Muscle of leg (tissue), 16 donors: ENCODE results near the gene DGKG. TPM values are rescaled to one million over a fixed set of nuclear protein-coding genes. Genes with fewer than 3 reads are reported as not detected.
A peak's percentile ranks its signal among the peaks of the same experiment; 100 is the strongest.

Source experiments
- DNase-seq: peaks from one replicate; pipeline ENCODE4 v3.0.0; 2013
- H3K27ac ChIP-seq: one replicate; pipeline ENCODE4 v1.5.1; 2013; ENCODE audit warnings: mild to moderate bottlenecking, low read length, control low read depth
- H3K27me3 ChIP-seq: one replicate; pipeline ENCODE4 v1.6.1; 2013; ENCODE audit warnings: low read length; ENCODE audit not compliant: control insufficient read depth, insufficient read depth
- H3K36me3 ChIP-seq: one replicate; pipeline ENCODE4 v1.6.1; 2013; ENCODE audit warnings: low read length; ENCODE audit not compliant: control insufficient read depth, insufficient read depth
- H3K4me1 ChIP-seq: one replicate; pipeline ENCODE4 v1.6.1; 2013; ENCODE audit warnings: low read length; ENCODE audit not compliant: control insufficient read depth, insufficient read depth
- H3K4me3 ChIP-seq: one replicate; pipeline ENCODE4 v1.5.1; 2013; ENCODE audit warnings: low read length, control low read depth
- H3K9me3 ChIP-seq: replicated peaks from 2 replicates; pipeline ENCODE4 v1.6.1; 2013; ENCODE audit warnings: low read depth, low read length; ENCODE audit not compliant: control insufficient read depth
- WGBS: methylation state at CpG from one replicate; pipeline ENCODE4 v1.1.5; 2013; ENCODE audit warnings: missing lambda C conversion rate; ENCODE audit not compliant: insufficient coverage; 5-methylcytosine and 5-hydroxymethylcytosine counted together
- long read RNA-seq, 11 donors: transcript quantifications; one replicate each; lab custom pipeline, GENCODE V29; 2026
- polyA plus RNA-seq, 8 donors: library from polyadenylated mRNA; unstranded; fragments of 120-200 nt; gene quantifications; one replicate each; pipeline versions ENCODE4 v1.2.1 to v1.2.3, GENCODE V29; 2013; ENCODE audit warnings: inconsistent platforms in 1 of 8, low replicate concordance in 1 of 8; ENCODE audit not compliant: insufficient read length in 8 of 8, insufficient read depth in 1 of 8
- total RNA-seq: library from RNA; stranded (reverse); fragments of 120-200 nt; gene quantifications from one replicate; pipeline ENCODE4 v1.2.4, GENCODE V29; 2013

Gene DGKG
- 1.8 TPM for total RNA-seq
- polyA plus RNA-seq, result 1 to 10 TPM in 6 of 8 donors, under 1 TPM in 2; 0.83 to 2.0 (median 1.5) TPM
- long read RNA-seq, donor 1, partial matches to known transcripts, result 0 of 2 reads
- long read RNA-seq, donor 1, other reads (novel, unspliced or antisense), result 0 of 2 reads
- long read RNA-seq, donor 2, result 0 reads
- long read RNA-seq, donor 3, result 0 reads
- long read RNA-seq, donor 4, partial matches to known transcripts, result 0 of 1 reads
- long read RNA-seq, donor 4, other reads (novel, unspliced or antisense), result 0 of 1 reads
- long read RNA-seq, donor 5, partial matches to known transcripts, result 0 of 1 reads
- long read RNA-seq, donor 5, other reads (novel, unspliced or antisense), result 0 of 1 reads
- long read RNA-seq, donor 6, result 0 reads
- long read RNA-seq, donor 7, partial matches to known transcripts, result 0 of 1 reads
- long read RNA-seq, donor 7, other reads (novel, unspliced or antisense), result 0 of 1 reads
- long read RNA-seq, donor 8, result 0 reads
- long read RNA-seq, donor 9, result 0 reads
- long read RNA-seq, donor 10, partial matches to known transcripts, result 0 of 1 reads
- long read RNA-seq, donor 10, other reads (novel, unspliced or antisense), result 0 of 1 reads
- long read RNA-seq, donor 11, result 0 reads

GRCh38 chr3:186361762-186362536 is at the start of gene DGKG:
TSS of gene DGKG (minus strand) at chr3:186362234. CDS start at chr3:186320459, 41,775 bp downstream.
- Histone ChIP-seq H3K4me1 (peaks cover 15% of the 10 kb centered on the region), H3K27ac (no peak within 1 kb of the TSS), H3K27me3 (peaks cover 63% of the 10 kb centered on the region), H3K4me3 (peak within 1 kb of the TSS; percentile 26), H3K36me3 (no peaks in the 10 kb centered on the region), H3K9me3 (no peaks in the 10 kb centered on the region)
- WGBS, result under 1% methylated on average over 45 of the region's 62 CpGs
- DNase-seq, result no peak

- peaks cover 15% of the 10 kb centered on the region for H3K27me3 ChIP-seq
- peaks cover 14% of the 10 kb centered on the region for H3K4me1 ChIP-seq
- WGBS, result 70% methylated on average over 1 of the region's 2 CpGs
- no peaks in the 10 kb centered on the region for H3K36me3 ChIP-seq
- H3K27ac ChIP-seq, result no peak overlapping the region
- H3K4me3 ChIP-seq, result no peak overlapping the region
- H3K9me3 ChIP-seq, result no peaks in the 10 kb centered on the region
- DNase-seq, result no peak
Observed at GRCh38 chr3:186411089-186411488, 49.1 kb upstream of the DGKG start.

- Histone ChIP-seq H3K27ac (peak overlapping the region; percentile 29), H3K36me3 (no peaks in the 10 kb centered on the region), H3K4me3 (no peak overlapping the region), H3K27me3 (peaks cover 2% of the 10 kb centered on the region), H3K9me3 (no peaks in the 10 kb centered on the region), H3K4me1 (no peaks in the 10 kb centered on the region)
- 58% methylated on average over 9 of the region's 14 CpGs for WGBS
- DNase-seq, result peak; percentile 62
Observed at GRCh38 chr3:186406669-186407635, 44.9 kb upstream of the DGKG start.

- no peaks in the 10 kb centered on the region for H3K4me1 ChIP-seq
- no peaks in the 10 kb centered on the region for H3K9me3 ChIP-seq
- no peak overlapping the region for H3K4me3 ChIP-seq
- no peak overlapping the region for H3K27ac ChIP-seq
- 40% methylated on average over 1 of the region's 6 CpGs for WGBS
- H3K27me3 ChIP-seq, result peaks cover 2% of the 10 kb centered on the region
- DNase-seq, result no peak
- no peaks in the 10 kb centered on the region for H3K36me3 ChIP-seq
Observed at GRCh38 chr3:186401556-186401955, 39.5 kb upstream of the DGKG start.

- Histone ChIP-seq H3K9me3 (no peaks in the 10 kb centered on the region), H3K4me1 (no peaks in the 10 kb centered on the region), H3K27ac (no peak overlapping the region), H3K4me3 (no peak overlapping the region), H3K36me3 (no peaks in the 10 kb centered on the region), H3K27me3 (peaks cover 2% of the 10 kb centered on the region)
- no peak for DNase-seq
Observed at GRCh38 chr3:186400662-186401061, 38.6 kb upstream of the DGKG start.

GRCh38 chr3:186400026-186400425 is 38.0 kb upstream of the DGKG start:
- Histone ChIP-seq H3K4me3 (no peak overlapping the region), H3K27me3 (peaks cover 2% of the 10 kb centered on the region), H3K4me1 (no peaks in the 10 kb centered on the region), H3K9me3 (no peaks in the 10 kb centered on the region), H3K36me3 (no peaks in the 10 kb centered on the region), H3K27ac (no peak overlapping the region)
- DNase-seq, result no peak
- WGBS, result no CpG with 5 or more reads among the region's 1 CpG

- H3K36me3 ChIP-seq, result no peaks in the 10 kb centered on the region
- H3K4me3 ChIP-seq, result no peak overlapping the region
- no peak overlapping the region for H3K27ac ChIP-seq
- no CpG with 5 or more reads among the region's 4 CpGs for WGBS
- no peak for DNase-seq
- H3K9me3 ChIP-seq, result no peaks in the 10 kb centered on the region
- H3K4me1 ChIP-seq, result no peaks in the 10 kb centered on the region
- no peaks in the 10 kb centered on the region for H3K27me3 ChIP-seq
Observed at GRCh38 chr3:186394566-186395217, 32.7 kb upstream of the DGKG start.

GRCh38 chr3:186386883-186387560 is 25.0 kb upstream of the DGKG start:
- DNase-seq, result no peak
- 97% methylated on average over 3 of the region's 4 CpGs for WGBS
- Histone ChIP-seq H3K4me3 (no peak overlapping the region), H3K9me3 (no peaks in the 10 kb centered on the region), H3K4me1 (no peaks in the 10 kb centered on the region), H3K36me3 (no peaks in the 10 kb centered on the region), H3K27me3 (no peaks in the 10 kb centered on the region), H3K27ac (no peak overlapping the region)
